ENCODE measurements around the gene ZCCHC17. TPM values are rescaled to one million over a fixed set of nuclear protein-coding genes. Genes with fewer than 3 reads are reported as not detected.
"Not testable (repeated sequence)": the region's sequence is repeated elsewhere in the genome, so short reads cannot be mapped to it uniquely, and the experiment has no call there.

Gene ZCCHC17
- total and polyA plus RNA-seq, 10 donors: 16.1 to 31.7 (median 20.3) TPM

DNA sequence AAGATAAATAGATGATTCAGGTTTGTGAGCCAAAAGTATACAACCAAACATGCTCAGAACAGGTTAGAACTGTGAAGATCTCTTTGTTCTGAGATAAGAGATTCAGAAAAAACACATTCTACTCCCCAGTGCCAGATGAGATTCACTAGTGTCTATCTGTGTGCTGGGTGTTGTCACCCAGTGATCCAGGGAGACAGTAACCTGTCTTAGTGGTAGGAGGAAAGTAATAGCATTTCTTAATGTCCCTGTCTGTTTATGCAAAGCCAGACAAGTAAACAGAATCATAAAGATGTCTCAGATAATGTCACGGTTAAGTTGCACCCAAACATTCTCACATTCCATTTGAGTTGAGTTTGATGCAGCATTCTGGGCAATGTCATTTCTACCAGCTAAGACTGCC lies 38.3 kb upstream of the ZCCHC17 start:
- Histone ChIP-seq H3K27me3 (replicated peaks in 1 of 7) (no peaks in the 10 kb centered on the region), H3K9me3 (no peaks in the 10 kb centered on the region), H3K4me3 (no peak overlapping the region), H3K27ac (no peak overlapping the region), H3K36me3 (peaks cover 0 to 77% (median 66%) of the 10 kb centered on the region in 6 donors), H3K4me1 (no peaks in the 10 kb centered on the region)
- TF ChIP-seq, protein P1, sequence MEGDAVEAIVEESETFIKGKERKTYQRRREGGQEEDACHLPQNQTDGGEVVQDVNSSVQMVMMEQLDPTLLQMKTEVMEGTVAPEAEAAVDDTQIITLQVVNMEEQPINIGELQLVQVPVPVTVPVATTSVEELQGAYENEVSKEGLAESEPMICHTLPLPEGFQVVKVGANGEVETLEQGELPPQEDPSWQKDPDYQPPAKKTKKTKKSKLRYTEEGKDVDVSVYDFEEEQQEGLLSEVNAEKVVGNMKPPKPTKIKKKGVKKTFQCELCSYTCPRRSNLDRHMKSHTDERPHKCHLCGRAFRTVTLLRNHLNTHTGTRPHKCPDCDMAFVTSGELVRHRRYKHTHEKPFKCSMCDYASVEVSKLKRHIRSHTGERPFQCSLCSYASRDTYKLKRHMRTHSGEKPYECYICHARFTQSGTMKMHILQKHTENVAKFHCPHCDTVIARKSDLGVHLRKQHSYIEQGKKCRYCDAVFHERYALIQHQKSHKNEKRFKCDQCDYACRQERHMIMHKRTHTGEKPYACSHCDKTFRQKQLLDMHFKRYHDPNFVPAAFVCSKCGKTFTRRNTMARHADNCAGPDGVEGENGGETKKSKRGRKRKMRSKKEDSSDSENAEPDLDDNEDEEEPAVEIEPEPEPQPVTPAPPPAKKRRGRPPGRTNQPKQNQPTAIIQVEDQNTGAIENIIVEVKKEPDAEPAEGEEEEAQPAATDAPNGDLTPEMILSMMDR (IDR thresholded peaks at IDR 0.05 in 8 of 11, conservative IDR thresholded peaks at IDR 0.05 in 3 of 11): no peak
- TF ChIP-seq POLR2AphosphoS5 (IDR thresholded peaks at IDR 0.05): no peak
- no peak for TF ChIP-seq POLR2A (IDR thresholded peaks at IDR 0.05)
- WGBS, 5 donors: 81 to 100% (median 100%) methylated on average over 1 of the region's 1 CpG
- DNase-seq: no peak
- intact Hi-C loops (cut with DNase I; ENCODE audit: low total_unique reads): no loop called here

DNA sequence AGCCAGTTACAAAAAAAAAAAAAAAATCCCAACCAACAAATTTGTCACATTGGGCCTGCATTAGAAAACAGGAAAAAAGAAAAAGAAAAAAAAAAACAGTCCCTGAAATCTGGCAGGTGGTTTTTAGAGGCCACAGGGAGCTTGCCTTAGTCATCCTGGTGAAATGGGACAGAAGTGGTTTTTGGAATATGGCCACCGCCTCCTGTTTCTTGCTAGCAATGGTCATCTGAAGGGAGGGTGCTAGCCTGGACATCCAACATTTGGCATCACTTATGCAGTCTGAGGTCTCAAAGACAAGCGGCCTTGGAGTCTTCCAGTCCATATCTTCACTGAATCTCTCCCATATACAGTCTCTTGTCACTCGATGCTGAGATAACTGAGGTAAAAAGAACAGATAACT lies 37.1 kb upstream of the ZCCHC17 start:
- DNase-seq: no peak
- Histone ChIP-seq H3K27ac (no peak overlapping the region), H3K36me3 (peaks cover 0 to 89% (median 75%) of the 10 kb centered on the region in 6 donors), H3K4me1 (no peaks in the 10 kb centered on the region), H3K9me3 (no peaks in the 10 kb centered on the region), H3K27me3 (replicated peaks in 1 of 7) (no peaks in the 10 kb centered on the region), H3K4me3 (no peak overlapping the region)
- intact Hi-C loops (cut with DNase I; ENCODE audit: low total_unique reads): no loop called here
- TF ChIP-seq POLR2A (IDR thresholded peaks at IDR 0.05): no peak
- TF ChIP-seq POLR2AphosphoS5 (IDR thresholded peaks at IDR 0.05): no peak
- TF ChIP-seq, protein P1 (IDR thresholded peaks at IDR 0.05 in 8 of 11, conservative IDR thresholded peaks at IDR 0.05 in 3 of 11): no peak
- 93 to 100% (median 95%) methylated on average over 3 of the region's 3 CpGs for WGBS, 5 donors

DNA sequence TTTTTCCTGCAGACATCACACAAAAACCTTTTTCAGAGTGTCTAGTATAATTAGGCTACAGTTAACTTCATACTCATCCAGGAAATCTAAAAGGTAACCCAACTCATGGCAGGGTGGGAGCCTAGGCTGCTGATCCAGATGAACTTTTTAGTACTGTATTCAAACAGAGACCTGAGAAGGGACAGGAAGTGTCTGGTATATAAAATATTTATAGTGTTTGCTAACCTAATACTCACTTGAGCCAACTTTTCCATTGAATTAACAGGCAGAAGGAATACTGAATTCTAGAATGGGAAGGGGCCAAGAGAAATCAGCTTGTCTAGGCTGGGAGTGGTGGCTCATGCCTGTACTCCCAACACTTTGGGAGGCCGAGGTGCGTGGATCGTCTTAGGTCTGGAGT lies 34.9 kb upstream of the ZCCHC17 start:
- H3K36me3 ChIP-seq: peaks cover 0 to 100% (median 94%) of the 10 kb centered on the region in 6 donors
- 96 to 100% (median 98%) methylated on average over 3 of the region's 3 CpGs for WGBS, 5 donors
- intact Hi-C loops (cut with DNase I; ENCODE audit: low total_unique reads): no loop called here

DNA sequence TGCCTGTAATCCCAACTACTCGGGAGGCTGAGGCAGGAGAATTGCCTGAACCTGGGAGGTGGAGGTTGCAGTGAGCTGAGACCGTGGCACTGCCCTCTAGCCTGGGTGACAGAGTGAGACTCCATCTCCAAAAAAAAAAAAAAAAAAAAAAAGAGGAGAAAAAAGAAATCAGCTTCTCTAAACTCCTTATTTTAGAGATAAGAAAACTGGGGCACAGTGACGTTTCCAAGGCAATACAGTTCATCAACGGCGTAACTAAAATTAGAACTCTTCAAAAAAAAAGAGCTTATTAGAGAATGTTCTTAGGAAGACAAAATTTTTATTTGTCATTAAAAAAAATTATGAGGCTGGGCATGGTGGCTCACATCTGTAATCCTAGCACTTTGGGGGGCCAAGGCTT lies 34.4 kb upstream of the ZCCHC17 start:
- H3K36me3 ChIP-seq: peaks cover 0 to 100% (median 94%) of the 10 kb centered on the region in 6 donors
- intact Hi-C loops (cut with DNase I; ENCODE audit: low total_unique reads); DNase-seq; H3K27me3 ChIP-seq (replicated peaks in 1 of 7); H3K9me3 ChIP-seq; H3K4me3 ChIP-seq; H3K4me1 ChIP-seq; H3K27ac ChIP-seq: not testable (repeated sequence)
- WGBS, 5 donors: 92 to 97% (median 94%) methylated on average over 5 of the region's 5 CpGs

More for the DNA sequence above, 34.9 kb upstream of the ZCCHC17 start:
- DNase-seq: no peak
- no peaks in the 10 kb centered on the region for H3K4me1 ChIP-seq
- TF ChIP-seq, protein P1 (IDR thresholded peaks at IDR 0.05 in 8 of 11, conservative IDR thresholded peaks at IDR 0.05 in 3 of 11): no peak
- TF ChIP-seq POLR2A (IDR thresholded peaks at IDR 0.05): no peak
- no peak for TF ChIP-seq POLR2AphosphoS5 (IDR thresholded peaks at IDR 0.05)
- H3K4me3 ChIP-seq: no peak overlapping the region
- no peaks in the 10 kb centered on the region for H3K9me3 ChIP-seq
- H3K27ac ChIP-seq: no peak overlapping the region
- H3K27me3 ChIP-seq (replicated peaks in 1 of 7): no peaks in the 10 kb centered on the region

DNA sequence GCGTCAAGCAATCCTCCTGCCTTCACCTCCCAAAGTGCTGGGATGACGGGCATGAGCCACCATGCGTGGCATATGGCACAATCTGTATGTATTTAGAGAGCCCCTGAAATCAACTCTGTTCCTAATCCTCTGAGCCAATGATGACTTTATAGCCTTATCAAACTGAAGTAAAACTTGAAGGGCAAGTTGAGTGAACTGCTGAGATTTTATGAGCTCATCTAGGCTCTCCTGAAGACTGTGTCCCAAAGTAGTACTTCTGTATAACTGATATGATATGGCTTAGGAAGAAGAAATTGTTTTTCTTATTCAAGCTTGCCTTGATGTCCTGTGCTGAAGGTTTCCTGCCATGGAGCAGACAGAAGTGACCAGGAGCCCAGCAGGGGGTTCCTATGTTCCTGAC lies 33.4 kb upstream of the ZCCHC17 start:
- H3K27me3 ChIP-seq (replicated peaks in 1 of 7): no peaks in the 10 kb centered on the region
- H3K4me1 ChIP-seq: no peaks in the 10 kb centered on the region
- peaks cover 0 to 100% (median 94%) of the 10 kb centered on the region in 6 donors for H3K36me3 ChIP-seq
- no peak overlapping the region for H3K27ac ChIP-seq
- no peak for TF ChIP-seq POLR2A (IDR thresholded peaks at IDR 0.05)
- TF ChIP-seq POLR2AphosphoS5 (IDR thresholded peaks at IDR 0.05): no peak
- TF ChIP-seq, protein P1 (IDR thresholded peaks at IDR 0.05 in 8 of 11, conservative IDR thresholded peaks at IDR 0.05 in 3 of 11): no peak
- 96 to 100% (median 99%) methylated on average over 3 of the region's 3 CpGs for WGBS, 5 donors
- intact Hi-C loops (cut with DNase I; ENCODE audit: low total_unique reads): no loop called here
- DNase-seq: no peak
- no peaks in the 10 kb centered on the region for H3K9me3 ChIP-seq
- H3K4me3 ChIP-seq: no peak overlapping the region

All from spleen (tissue), 11 donors.